ENCODE measurements around the gene CFAP298.
A peak's percentile ranks its signal among the peaks of the same experiment; 100 is the strongest.

The CFAP298 gene

GRCh38 chr21:32602099-32602498 lies 10.1 kb downstream of the CFAP298 start:
- DNase-seq (ENCODE audit: low read depth, low spot score): no peak
- no peak overlapping the region for H3K4me3 ChIP-seq (ENCODE audit: low read length)

- DNase-seq (ENCODE audit: low read depth, low spot score): no peak
- no peak overlapping the region for H3K4me3 ChIP-seq (ENCODE audit: low read length)
These were observed 12.7 kb downstream of the CFAP298 start for GRCh38 chr21:32599526-32599925.

GRCh38 chr21:32599091-32599490 lies 13.1 kb downstream of the CFAP298 start:
- DNase-seq (ENCODE audit: low read depth, low spot score): no peak

GRCh38 chr21:32597205-32597604 lies 15.0 kb downstream of the CFAP298 start:
- no peak overlapping the region for H3K4me3 ChIP-seq (ENCODE audit: low read length)
- DNase-seq (ENCODE audit: low read depth, low spot score): no peak

More at GRCh38 chr21:32599091-32599490, 13.1 kb downstream of the CFAP298 start:
- no peak overlapping the region for H3K4me3 ChIP-seq (ENCODE audit: low read length)

GRCh38 chr21:32595431-32595830 lies 16.7 kb downstream of the CFAP298 start:
- no peak for DNase-seq (ENCODE audit: low read depth, low spot score)
- no peak overlapping the region for H3K4me3 ChIP-seq (ENCODE audit: low read length)

- DNase-seq (ENCODE audit: low read depth, low spot score): no peak
- no peak overlapping the region for H3K4me3 ChIP-seq (ENCODE audit: low read length)
These were observed 18.5 kb downstream of the CFAP298 start for GRCh38 chr21:32593690-32594089.

GRCh38 chr21:32592929-32593502 lies 19.2 kb downstream of the CFAP298 start:
- no peak overlapping the region for H3K4me3 ChIP-seq (ENCODE audit: low read length)
- no peak for DNase-seq (ENCODE audit: low read depth, low spot score)

- DNase-seq (ENCODE audit: low read depth, low spot score): no peak
- H3K4me3 ChIP-seq (ENCODE audit: low read length): no peak overlapping the region
These were observed 22.0 kb downstream of the CFAP298 start for GRCh38 chr21:32590130-32590529.

GRCh38 chr21:32587651-32588050 lies 24.5 kb downstream of the CFAP298 start:
- no peak overlapping the region for H3K4me3 ChIP-seq (ENCODE audit: low read length)
- DNase-seq (ENCODE audit: low read depth, low spot score): no peak

GRCh38 chr21:32587120-32587519 lies 25.1 kb downstream of the CFAP298 start:
- DNase-seq (ENCODE audit: low read depth, low spot score): no peak

GRCh38 chr21:32585970-32586369 lies 26.2 kb downstream of the CFAP298 start:
- H3K4me3 ChIP-seq (ENCODE audit: low read length): no peak overlapping the region
- DNase-seq (ENCODE audit: low read depth, low spot score): no peak

More at GRCh38 chr21:32587120-32587519, 25.1 kb downstream of the CFAP298 start:
- H3K4me3 ChIP-seq (ENCODE audit: low read length): no peak overlapping the region

GRCh38 chr21:32585042-32585710 lies 27.0 kb downstream of the CFAP298 start, which contains the start of gene TCP10L:
Gene TCP10L, minus strand, starts transcription at chr21:32585523. Its CDS starts 1,219 bp downstream, at chr21:32584304.
- no peak within 1 kb of the TSS for H3K4me3 ChIP-seq (ENCODE audit: low read length)
- DNase-seq (ENCODE audit: low read depth, low spot score): no peak

- no peak overlapping the region for H3K4me3 ChIP-seq (ENCODE audit: low read length)
- no peak for DNase-seq (ENCODE audit: low read depth, low spot score)
These were observed 27.7 kb downstream of the CFAP298 start for GRCh38 chr21:32584472-32584871.

- H3K4me3 ChIP-seq (ENCODE audit: low read length): no peak overlapping the region
- DNase-seq (ENCODE audit: low read depth, low spot score): no peak
These were observed 30.4 kb downstream of the CFAP298 start for GRCh38 chr21:32581732-32582131.

GRCh38 chr21:32580949-32581348 lies 31.2 kb downstream of the CFAP298 start:
- no peak overlapping the region for H3K4me3 ChIP-seq (ENCODE audit: low read length)
- no peak for DNase-seq (ENCODE audit: low read depth, low spot score)

GRCh38 chr21:32578107-32578691 lies 34.0 kb downstream of the CFAP298 start:
- DNase-seq (ENCODE audit: low read depth, low spot score): peak; percentile 56
- peak overlapping the region; percentile 11 for H3K4me3 ChIP-seq (ENCODE audit: low read length)

GRCh38 chr21:32576011-32576410 lies 36.2 kb downstream of the CFAP298 start:
- no peak overlapping the region for H3K4me3 ChIP-seq (ENCODE audit: low read length)
- DNase-seq (ENCODE audit: low read depth, low spot score): no peak

- H3K4me3 ChIP-seq (ENCODE audit: low read length): no peak overlapping the region
- no peak for DNase-seq (ENCODE audit: low read depth, low spot score)
These were observed 36.9 kb downstream of the CFAP298 start for GRCh38 chr21:32574946-32575925.
